Liver (tissue), 9 donors: ENCODE measurements around the gene POLE3. TPM values are rescaled to one million over a fixed set of nuclear protein-coding genes. Genes with fewer than 3 reads are reported as not detected.

ENCODE experiments used
- DNase-seq: peaks from one replicate; pipeline ENCODE4 v3.0.0-alpha.2; 2017; ENCODE audit warnings: low spot score
- H3K27ac ChIP-seq, 2 donors: one replicate each; pipeline ENCODE4 v1.7.0; 2013; ENCODE audit warnings: inconsistent platforms in 2 of 2, low read length in 2 of 2, control low read depth in 1 of 2, low read depth in 1 of 2, mild to moderate bottlenecking in 1 of 2
- H3K27me3 ChIP-seq, 4 donors: one replicate each; pipeline versions ENCODE4 v1.6.1 to v1.7.0; 2013; ENCODE audit warnings: low read length in 3 of 4, inconsistent platforms in 1 of 4, mild to moderate bottlenecking in 1 of 4, moderate library complexity in 1 of 4; ENCODE audit not compliant: control insufficient read depth in 4 of 4, insufficient read depth in 4 of 4
- H3K36me3 ChIP-seq, 4 donors: one replicate each; pipeline versions ENCODE4 v1.6.1 to v1.7.0; 2013; ENCODE audit warnings: low read length in 3 of 4, mild to moderate bottlenecking in 3 of 4, low read depth in 1 of 4, moderate library complexity in 1 of 4; ENCODE audit not compliant: control insufficient read depth in 4 of 4, insufficient read depth in 3 of 4
- H3K4me1 ChIP-seq, 4 donors: one replicate each; pipeline versions ENCODE4 v1.6.1 to v1.7.0; 2013; ENCODE audit warnings: low read length in 3 of 4, mild to moderate bottlenecking in 3 of 4, moderate library complexity in 1 of 4; ENCODE audit not compliant: control insufficient read depth in 4 of 4, insufficient read depth in 4 of 4
- H3K4me3 ChIP-seq, 3 donors: one replicate each; pipeline versions ENCODE4 v1.6.1 to v1.7.0; 2013; ENCODE audit warnings: low read length in 3 of 3, control low read depth in 1 of 3, low read depth in 1 of 3, mild to moderate bottlenecking in 1 of 3
- H3K9ac ChIP-seq, 2 donors: one replicate each; pipeline ENCODE4 v1.7.0; 2013; ENCODE audit warnings: low read length in 2 of 2, mild to moderate bottlenecking in 2 of 2, moderate library complexity in 2 of 2, control low read depth in 1 of 2, low read depth in 1 of 2
- H3K9me3 ChIP-seq, 4 donors: one replicate each; pipeline versions ENCODE4 v1.6.1 to v1.7.0; 2013; ENCODE audit warnings: low read length in 3 of 4; ENCODE audit not compliant: control insufficient read depth in 4 of 4
- ATF3 ChIP-seq: IDR thresholded peaks from 2 replicates; pipeline ENCODE4 v1.6.1; 2016; ENCODE audit warnings: antibody characterized with exemption
- CTCF ChIP-seq: fragments of 150-350 bp; IDR thresholded peaks from 2 replicates; pipeline ENCODE4 v1.5.1; 2017; ENCODE audit warnings: improper control_type of control experiment, low read depth, low read length; ENCODE audit not compliant: missing input control
- EGR1 ChIP-seq, 2 donors: IDR thresholded peaks; 2 replicates each; pipeline ENCODE4 v1.6.1; 2016 to 2018; ENCODE audit warnings: antibody characterized with exemption in 2 of 2, low read depth in 2 of 2
- FOXA1 ChIP-seq: IDR thresholded peaks from 2 replicates; pipeline ENCODE4 v1.6.1; 2016; ENCODE audit warnings: antibody characterized with exemption
- FOXA2 ChIP-seq: IDR thresholded peaks from 2 replicates; pipeline ENCODE4 v1.6.1; 2016; ENCODE audit warnings: antibody characterized with exemption
- GABPA ChIP-seq, 2 donors: IDR thresholded peaks in 1 of 2; conservative IDR thresholded peaks in 1 of 2; 2 replicates each; pipeline ENCODE4 v1.6.1; 2016; ENCODE audit warnings: antibody characterized with exemption in 2 of 2, mild to moderate bottlenecking in 1 of 2, moderate library complexity in 1 of 2
- HNF4A ChIP-seq, 2 donors: conservative IDR thresholded peaks; 2 replicates each; pipeline ENCODE4 v1.6.1; 2016; ENCODE audit warnings: antibody characterized with exemption in 2 of 2, mild to moderate bottlenecking in 2 of 2
- HNF4G ChIP-seq: IDR thresholded peaks from 2 replicates; pipeline ENCODE4 v1.6.1; 2016; ENCODE audit warnings: antibody characterized with exemption
- JUND ChIP-seq, 2 donors: IDR thresholded peaks; 2 replicates each; pipeline ENCODE4 v1.6.1; 2016; ENCODE audit warnings: antibody characterized with exemption in 2 of 2
- MAX ChIP-seq: IDR thresholded peaks from 2 replicates; pipeline ENCODE4 v1.6.1; 2016; ENCODE audit warnings: antibody characterized with exemption
- NR2F2 ChIP-seq: IDR thresholded peaks from 2 replicates; pipeline ENCODE4 v1.6.1; 2016; ENCODE audit warnings: antibody characterized with exemption
- RAD21 ChIP-seq, 2 donors: IDR thresholded peaks; 2 replicates each; pipeline ENCODE4 v1.6.1; 2016; ENCODE audit warnings: antibody characterized with exemption in 2 of 2, mild to moderate bottlenecking in 2 of 2
- REST ChIP-seq: IDR thresholded peaks from 2 replicates; pipeline ENCODE4 v1.6.1; 2016; ENCODE audit warnings: antibody characterized with exemption, mild to moderate bottlenecking
- RXRA ChIP-seq, 2 donors: IDR thresholded peaks; 2 replicates each; pipeline ENCODE4 v1.6.1; 2017 to 2018; ENCODE audit warnings: antibody characterized with exemption in 2 of 2, mild to moderate bottlenecking in 1 of 2
- SP1 ChIP-seq: IDR thresholded peaks from 2 replicates; pipeline ENCODE4 v1.6.1; 2018; ENCODE audit warnings: antibody characterized with exemption, mild to moderate bottlenecking
- TAF1 ChIP-seq: conservative IDR thresholded peaks from 2 replicates; pipeline ENCODE4 v1.6.1; 2016; ENCODE audit warnings: antibody characterized with exemption, mild to moderate bottlenecking
- YY1 ChIP-seq: IDR thresholded peaks from 2 replicates; pipeline ENCODE4 v1.6.1; 2016; ENCODE audit warnings: antibody characterized with exemption, mild to moderate bottlenecking
- ZBTB33 ChIP-seq: IDR thresholded peaks from 2 replicates; pipeline ENCODE4 v1.6.1; 2016; ENCODE audit warnings: antibody characterized with exemption
- WGBS: extraction: QIAGEN DNeasy Blood & Tissue Kit; methylation state at CpG from one replicate; pipeline ENCODE4 v1.1.7; 2013; 5-methylcytosine and 5-hydroxymethylcytosine counted together
- polyA plus RNA-seq, 2 donors: library from polyadenylated mRNA; stranded (reverse) in 1 of 2; unstranded in 1 of 2; fragments of 200-250 nt in 1 of 2; fragments of >200 nt in 1 of 2; fragmentation: Nextera tagmentation in 1 of 2; extraction: Ambion mirVana in 1 of 2; gene quantifications; one replicate each; pipeline versions ENCODE4 v1.2.1 to v1.2.3, GENCODE V29; 2013 to 2015
- total RNA-seq, 2 donors: library from RNA; depleted of rRNA; stranded (reverse); fragments of >200 nt; gene quantifications; one replicate each; pipeline ENCODE4 v1.2.3, GENCODE V29; 2014
- donor health status: healthy.
- donor health status: healthy.
- donor health status: healthy.
- donor health status: healthy.
- donor health status: healthy.

The POLE3 gene
- total and polyA plus RNA-seq, 4 donors, result 15.7 to 27.5 (median 22.8) TPM

- DNase-seq, result no peak
- Histone ChIP-seq H3K36me3 (no peaks in the 10 kb centered on the region), H3K9me3 (no peaks in the 10 kb centered on the region), H3K4me1 (peaks cover 0 to 5% (median under 1%) of the 10 kb centered on the region in 4 donors), H3K27me3 (no peaks in the 10 kb centered on the region), H3K9ac (no peak overlapping the region), H3K4me3 (no peak overlapping the region), H3K27ac (no peak overlapping the region)
- no peak for TF ChIP-seq CTCF
- TF ChIP-seq TAF1, result no peak
- no peak for TF ChIP-seq HNF4A (conservative IDR thresholded peaks at IDR 0.05)
- TF ChIP-seq JUND (IDR thresholded peaks at IDR 0.05), result no peak
- TF ChIP-seq MAX, result no peak
- no peak for TF ChIP-seq REST
- no peak for TF ChIP-seq ZBTB33
- no peak for TF ChIP-seq RXRA (IDR thresholded peaks at IDR 0.05)
- no peak for TF ChIP-seq HNF4G
- no peak for TF ChIP-seq NR2F2
- TF ChIP-seq EGR1 (IDR thresholded peaks at IDR 0.05; ENCODE audit: low read depth in 2 of 2), result no peak
- TF ChIP-seq GABPA (IDR thresholded peaks at IDR 0.05 in 1 of 2, conservative IDR thresholded peaks at IDR 0.05 in 1 of 2), result no peak
- no peak for TF ChIP-seq ATF3
- no peak for TF ChIP-seq YY1
- no peak for TF ChIP-seq FOXA2
- no peak for TF ChIP-seq SP1
- no peak for TF ChIP-seq RAD21 (IDR thresholded peaks at IDR 0.05)
- no peak for TF ChIP-seq FOXA1
- WGBS, result 88% methylated on average over 3 of the region's 3 CpGs
Measured at GRCh38 chr9:113363336-113363735, 47.1 kb downstream of the POLE3 start.
